ENCODE data around the gene TSPAN16. TPM values are rescaled to one million over a fixed set of nuclear protein-coding genes. Genes with fewer than 3 reads are reported as not detected.
A peak's percentile ranks its signal among the peaks of the same experiment; 100 is the strongest.

Gene TSPAN16
- total and polyA plus RNA-seq, 2 donors from 2014 or later = not detected

- H3K4me3 ChIP-seq (ENCODE audit: low read length in 3 of 3) = peak overlapping the region; percentile 89 to 97 (median 95)
- H3K27ac ChIP-seq (ENCODE audit: low read depth in 2 of 2, low read length in 2 of 2) = no peak overlapping the region
- H3K9me3 ChIP-seq (ENCODE audit: control insufficient read depth in 2 of 3, insufficient read depth in 1 of 3, low read length in 3 of 3) = peaks cover 0 to 6% (median 0%) of the 10 kb centered on the region in 3 donors
- no peaks in the 10 kb centered on the region for H3K27me3 ChIP-seq (ENCODE audit: control insufficient read depth, insufficient read depth, low read length)
- DNase-seq (no peak), FAIRE-seq (no peak)
- H3K9ac ChIP-seq (ENCODE audit: low read length in 3 of 3) = peak overlapping the region; percentile 87 to 95 (median 89)
- no peaks in the 10 kb centered on the region for H3K36me3 ChIP-seq (ENCODE audit: control insufficient read depth in 2 of 3, insufficient read depth in 3 of 3, low read length in 3 of 3)
- intact Hi-C loops (cut with DNase I) = no loop called here
- peaks cover 0 to 11% (median 0%) of the 10 kb centered on the region in 3 donors for H3K4me1 ChIP-seq (ENCODE audit: control insufficient read depth in 2 of 3, insufficient read depth in 2 of 3, low read depth in 1 of 3, low read length in 3 of 3)
- TF ChIP-seq CTCF (IDR thresholded peaks at IDR 0.05; ENCODE audit: borderline replicate concordance, extremely low read depth, insufficient read depth) = no peak
Measured at GRCh38 chr19:11345122-11345803, 49.3 kb downstream of the TSPAN16 start.

- intact Hi-C loops (cut with DNase I) = no loop called here
- TF ChIP-seq CTCF (IDR thresholded peaks at IDR 0.05; ENCODE audit: borderline replicate concordance, extremely low read depth, insufficient read depth) = no peak
- Histone ChIP-seq H3K4me1 (ENCODE audit: control insufficient read depth in 2 of 3, insufficient read depth in 2 of 3, low read depth in 1 of 3, low read length in 3 of 3) (peaks cover 0 to 11% (median 0%) of the 10 kb centered on the region in 3 donors), H3K36me3 (ENCODE audit: control insufficient read depth in 2 of 3, insufficient read depth in 3 of 3, low read length in 3 of 3) (no peaks in the 10 kb centered on the region), H3K27ac (ENCODE audit: low read depth in 2 of 2, low read length in 2 of 2) (peak within 1 kb of the TSS; percentile 80 to 86), H3K27me3 (ENCODE audit: control insufficient read depth, insufficient read depth, low read length) (no peaks in the 10 kb centered on the region), H3K9ac (ENCODE audit: low read length in 3 of 3) (peak within 1 kb of the TSS; percentile 87 to 95 (median 89)), H3K9me3 (ENCODE audit: control insufficient read depth in 2 of 3, insufficient read depth in 1 of 3, low read length in 3 of 3) (peaks cover 0 to 6% (median 0%) of the 10 kb centered on the region in 3 donors), H3K4me3 (ENCODE audit: low read length in 3 of 3) (peak within 1 kb of the TSS; percentile 89 to 97 (median 95))
- peak; percentile 99 to 100 (median 100) for DNase-seq
- peak; percentile 98 for FAIRE-seq
Measured at GRCh38 chr19:11346104-11346940, 50.4 kb downstream of the TSPAN16 start, which contains the start of the genes CCDC159 and TMEM205. TSS of gene CCDC159 (plus strand) at chr19:11346519. CDS start at chr19:11346607, 88 bp downstream. TSS of gene TMEM205 (minus strand) at chr19:11346268. CDS start at chr19:11345619, 649 bp downstream.

- Histone ChIP-seq H3K9ac (ENCODE audit: low read length in 3 of 3) (no peak overlapping the region), H3K9me3 (ENCODE audit: control insufficient read depth in 2 of 3, insufficient read depth in 1 of 3, low read length in 3 of 3) (peaks cover 0 to 6% (median 0%) of the 10 kb centered on the region in 3 donors), H3K27me3 (ENCODE audit: control insufficient read depth, insufficient read depth, low read length) (no peaks in the 10 kb centered on the region), H3K4me3 (ENCODE audit: low read length in 3 of 3) (no peak overlapping the region), H3K27ac (ENCODE audit: low read depth in 2 of 2, low read length in 2 of 2) (no peak overlapping the region), H3K4me1 (ENCODE audit: control insufficient read depth in 2 of 3, insufficient read depth in 2 of 3, low read depth in 1 of 3, low read length in 3 of 3) (peaks cover 0 to 11% (median 0%) of the 10 kb centered on the region in 3 donors), H3K36me3 (ENCODE audit: control insufficient read depth in 2 of 3, insufficient read depth in 3 of 3, low read length in 3 of 3) (no peaks in the 10 kb centered on the region)
- intact Hi-C loops (cut with DNase I) = no loop called here
- no peak for FAIRE-seq
- TF ChIP-seq CTCF (IDR thresholded peaks at IDR 0.05; ENCODE audit: borderline replicate concordance, extremely low read depth, insufficient read depth) = no peak
- DNase-seq = no peak
Measured at GRCh38 chr19:11347546-11348039, 51.6 kb downstream of the TSPAN16 start.
